HG02943 (cell line): Measurements from ENCODE around the gene MBNL1.
A peak's percentile ranks its signal among the peaks of the same experiment; 100 is the strongest.

ENCODE experiments used
- ATAC-seq: cut with Tn5 transposase; IDR thresholded peaks from one replicate; pipeline ENCODE4 v1.9.1; 2021; ENCODE audit warnings: mild to moderate bottlenecking, low read depth, moderate library complexity; ENCODE audit not compliant: unreplicated experiment

Gene MBNL1

DNA sequence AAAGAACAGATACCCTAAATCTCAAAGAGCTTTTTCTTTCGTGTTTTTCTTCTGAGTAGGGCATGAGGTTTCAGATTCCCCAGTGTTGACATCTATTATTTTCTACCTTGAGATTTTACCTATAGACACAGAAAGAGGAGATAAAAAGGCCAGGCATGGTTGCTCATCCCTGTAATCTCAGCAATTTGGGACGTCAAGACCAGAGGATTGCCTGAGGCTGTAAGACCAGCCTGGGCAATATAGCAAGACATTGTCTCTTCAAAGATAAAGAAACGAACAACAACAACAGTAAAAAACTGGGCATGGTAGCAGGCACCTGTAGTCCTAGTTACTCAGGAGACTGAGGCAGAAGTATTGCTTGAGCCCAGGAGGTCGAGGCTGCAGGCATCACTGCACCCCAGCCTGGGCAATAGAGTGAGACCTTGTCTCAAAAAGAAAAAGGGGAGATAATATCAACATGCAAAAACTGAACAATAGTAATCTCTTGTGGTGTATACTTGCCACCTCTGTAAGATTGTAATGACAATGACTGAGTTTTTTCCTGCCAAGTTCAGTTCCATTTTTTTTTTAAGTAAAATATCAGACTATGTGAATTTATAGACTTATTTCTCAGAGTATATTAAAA is 71.3 kb downstream of the MBNL1 start:
- no peak for ATAC-seq

DNA sequence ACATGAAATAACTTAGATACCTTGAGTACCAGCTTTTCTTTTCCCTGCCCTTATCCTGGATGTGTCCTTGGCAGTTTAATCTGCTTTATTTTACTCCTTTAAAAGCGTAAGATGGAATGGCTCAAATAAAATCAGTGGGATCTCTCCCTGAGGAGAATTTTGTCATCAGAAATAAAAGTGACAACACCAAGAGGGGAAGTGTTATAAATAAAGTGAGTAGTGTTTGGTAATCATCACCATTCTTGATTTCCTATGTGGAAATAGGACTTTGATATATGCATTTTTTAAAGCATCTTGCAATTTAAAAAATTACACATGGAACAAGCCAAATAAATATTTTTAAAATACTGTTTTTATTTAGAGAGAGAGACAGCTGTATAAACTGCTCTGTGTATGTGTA is 76.5 kb downstream of the MBNL1 start:
- no peak for ATAC-seq

DNA sequence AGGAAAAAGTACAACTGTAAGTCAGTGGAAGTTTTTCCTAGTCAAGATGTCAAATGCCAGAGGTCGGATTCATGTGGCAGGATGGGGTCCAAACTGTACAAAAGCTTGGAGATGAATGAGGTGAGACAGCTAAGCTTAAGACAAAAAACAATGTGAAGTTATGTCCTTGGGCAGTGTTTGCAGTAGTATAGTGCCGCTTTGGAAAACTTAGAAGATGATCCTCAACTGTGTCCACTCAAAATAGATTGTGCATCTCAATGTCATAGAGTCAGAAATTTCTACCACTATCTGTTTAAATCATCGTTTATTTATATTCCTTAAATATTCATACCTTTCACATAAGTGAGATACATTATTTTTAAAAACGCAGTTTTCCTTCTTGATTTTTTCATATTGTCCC is 77.3 kb downstream of the MBNL1 start:
- no peak for ATAC-seq

DNA sequence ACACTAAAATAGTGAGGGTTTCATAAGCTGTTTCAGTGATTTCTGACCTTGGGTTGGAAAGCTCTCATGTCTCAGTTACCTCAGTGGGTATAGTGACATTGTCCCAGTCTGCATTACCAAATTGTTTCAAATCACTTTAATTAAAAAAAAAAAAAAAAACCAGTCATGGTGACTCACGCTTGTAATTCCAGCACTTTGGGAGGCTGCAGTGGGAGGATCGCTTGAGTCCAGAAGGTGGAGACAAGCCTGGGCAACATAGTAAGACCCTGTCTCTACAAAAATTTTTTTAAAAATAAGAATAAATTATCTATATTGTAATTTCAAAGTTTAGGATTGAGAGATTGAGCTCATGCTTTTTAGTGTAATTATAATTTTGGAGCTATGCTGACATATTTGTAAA is 78.0 kb downstream of the MBNL1 start:
- no peak for ATAC-seq

DNA sequence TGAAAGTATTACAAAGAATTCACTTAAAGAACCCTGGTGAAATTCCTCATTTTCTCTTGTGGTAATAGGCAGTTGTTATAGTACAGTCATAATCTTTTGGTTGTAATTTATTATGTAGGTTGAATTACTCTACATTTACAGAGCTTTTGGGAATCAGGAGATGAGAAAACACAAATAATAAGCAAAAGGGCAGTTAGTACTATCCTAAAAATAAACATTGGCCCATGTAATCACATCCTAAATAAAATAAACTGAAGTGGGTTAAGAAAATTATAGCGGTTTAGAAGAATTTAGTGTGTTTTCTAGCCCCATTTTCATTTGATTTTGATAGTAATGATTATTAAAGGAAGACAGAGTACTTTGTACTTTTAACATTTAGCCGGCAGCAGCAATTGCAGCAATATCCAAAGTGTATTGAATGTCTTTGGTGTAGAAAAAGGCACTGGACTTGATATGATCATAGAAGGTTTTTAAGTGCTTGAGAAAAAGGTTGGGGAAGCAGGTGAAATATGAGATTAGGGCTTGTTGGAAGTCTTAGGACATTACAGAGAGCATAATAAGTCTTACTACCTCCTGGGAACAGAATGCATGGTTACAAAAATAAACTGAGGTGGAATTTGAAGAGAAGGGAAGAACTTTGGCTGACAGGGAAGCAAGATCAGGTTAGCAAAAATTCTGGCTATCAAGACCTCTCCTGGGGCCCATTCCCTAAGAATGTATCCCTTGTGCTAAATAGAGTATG is 79.9 kb downstream of the MBNL1 start:
- no peak for ATAC-seq

DNA sequence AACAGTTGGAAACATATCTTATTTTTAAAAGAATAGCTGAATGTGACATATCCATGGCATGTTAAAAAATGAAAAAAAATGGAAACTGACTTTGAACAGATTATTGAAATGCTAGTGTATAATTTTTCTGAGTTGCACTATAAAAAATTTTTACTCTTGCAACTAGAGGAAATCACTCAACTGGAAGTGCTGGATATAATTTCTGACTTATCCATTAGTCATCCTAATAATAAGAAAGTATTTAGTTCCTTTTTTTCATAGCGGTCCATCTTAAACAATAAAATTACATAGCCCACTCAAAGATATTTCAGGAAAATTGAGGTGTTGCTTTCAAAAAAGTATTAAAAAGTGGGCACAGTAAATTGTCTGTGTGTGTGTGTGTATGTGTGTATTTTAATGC is 80.7 kb downstream of the MBNL1 start:
- no peak for ATAC-seq

DNA sequence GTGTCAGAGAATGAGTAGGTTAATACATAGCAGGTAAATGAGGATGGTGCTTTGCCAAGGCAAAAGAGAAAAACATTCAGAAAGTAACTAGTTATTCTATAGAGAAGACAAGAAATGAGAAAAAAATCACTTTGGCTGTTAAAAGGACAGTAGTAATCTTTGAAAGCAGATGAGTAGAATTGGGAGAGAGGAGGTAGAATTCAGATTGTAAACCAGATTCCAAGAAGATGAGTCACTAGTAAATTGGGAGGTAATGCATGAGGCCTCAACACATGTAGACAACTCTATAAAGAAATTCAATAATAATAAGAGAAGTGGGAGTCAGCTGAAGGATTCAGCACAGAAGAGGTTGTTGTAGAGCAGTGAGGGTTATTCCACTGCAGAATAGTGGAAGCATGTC is 81.4 kb downstream of the MBNL1 start:
- no peak for ATAC-seq

DNA sequence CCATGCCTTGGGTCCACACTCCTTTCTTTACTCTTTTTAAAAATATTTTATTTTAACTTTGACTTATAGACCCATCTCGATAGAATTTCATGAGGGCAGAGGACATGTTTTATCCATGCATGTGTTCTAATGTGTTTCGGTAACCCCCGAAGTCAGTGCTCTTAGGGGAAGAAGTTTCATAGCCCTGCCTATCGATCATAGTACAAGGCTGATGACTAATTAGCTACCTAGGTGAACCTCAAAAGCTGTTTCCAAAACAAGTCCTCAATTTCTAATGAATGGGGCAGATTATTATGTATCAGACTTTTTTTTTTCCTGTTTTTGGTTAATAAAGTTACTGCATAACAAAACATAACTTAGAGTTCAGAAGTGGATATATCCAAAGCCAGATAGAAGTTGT is 82.0 kb downstream of the MBNL1 start:
- no peak for ATAC-seq

DNA sequence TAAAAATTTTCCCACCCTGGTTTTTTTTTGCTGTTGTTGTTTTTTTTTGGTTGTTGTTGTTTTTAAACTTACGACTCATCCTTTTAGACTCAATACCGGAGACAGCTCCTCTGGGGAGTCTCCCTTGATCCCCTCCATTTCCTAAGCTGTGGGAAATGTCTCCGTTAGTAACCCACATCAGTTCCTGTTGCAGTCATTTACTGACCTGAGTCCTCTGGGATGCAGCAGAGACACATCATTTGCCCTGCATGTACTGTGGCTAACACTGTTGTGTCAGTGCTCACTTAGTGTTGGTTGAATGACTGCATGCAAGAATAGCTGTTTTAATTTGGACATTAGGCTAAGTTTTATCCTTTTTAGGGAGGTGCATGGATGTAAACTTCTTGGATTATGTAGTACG is 83.8 kb downstream of the MBNL1 start:
- ATAC-seq, result no peak

DNA sequence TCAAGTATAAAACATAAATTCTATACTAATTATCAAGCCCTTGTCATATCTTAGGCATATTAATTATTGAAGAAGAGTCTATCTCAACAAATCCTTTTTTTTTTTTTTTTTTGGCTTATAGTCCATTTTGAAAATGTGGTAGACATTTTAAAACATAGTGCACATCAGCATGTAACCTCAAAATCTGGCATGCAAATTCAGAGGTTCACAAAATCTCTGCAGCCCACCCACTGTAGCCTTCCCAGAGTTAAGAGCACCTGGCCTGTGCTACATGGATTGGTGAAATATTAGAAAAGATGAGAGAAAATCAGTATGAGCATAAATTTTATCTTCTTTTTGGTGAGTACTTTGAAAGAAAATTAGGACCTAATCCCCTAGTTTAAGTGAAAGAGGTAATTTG is 84.8 kb downstream of the MBNL1 start:
- ATAC-seq, result no peak

DNA sequence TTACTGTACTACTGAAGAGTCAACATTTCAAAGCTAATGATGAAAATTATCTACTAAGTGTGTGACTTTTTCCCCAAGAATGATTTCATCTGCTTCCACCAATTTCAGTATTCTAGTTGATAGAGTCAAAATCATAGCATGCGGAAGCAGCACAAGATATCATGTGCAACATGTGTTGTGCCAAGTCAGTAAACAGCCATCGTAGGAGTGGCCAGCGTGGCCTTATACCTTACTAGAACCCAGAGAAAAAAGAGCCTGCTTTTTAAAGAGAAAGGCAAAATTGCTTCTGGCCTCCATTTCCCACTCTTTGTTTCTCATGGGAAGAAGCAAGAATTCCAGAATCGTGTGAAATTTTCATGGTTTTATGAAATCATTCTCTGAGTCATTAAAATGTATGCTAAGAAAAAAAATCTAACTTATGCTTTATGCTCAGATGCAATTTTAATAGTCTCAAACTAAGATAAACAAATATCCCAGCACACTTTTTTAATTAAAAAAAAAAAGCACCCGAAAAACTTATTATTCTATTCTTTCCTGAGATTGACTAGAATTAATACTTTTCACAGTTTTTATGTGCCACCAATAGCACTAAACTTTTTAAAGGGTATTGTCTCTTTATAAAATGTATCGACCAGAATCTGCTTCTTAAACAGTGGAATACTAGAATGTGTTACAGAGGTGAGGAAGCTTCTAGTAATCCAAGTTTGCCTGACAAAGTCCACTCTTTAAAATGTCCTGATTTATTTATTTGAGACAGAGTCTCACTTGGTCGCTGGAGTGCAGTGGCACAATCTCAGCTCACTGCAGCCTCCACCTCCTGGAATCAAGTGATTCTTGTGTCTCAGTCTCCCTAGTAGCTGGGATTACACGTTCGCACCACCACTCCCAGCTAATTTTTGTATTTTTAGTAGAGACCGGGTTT is 87.3 kb downstream of the MBNL1 start:
- no peak for ATAC-seq

DNA sequence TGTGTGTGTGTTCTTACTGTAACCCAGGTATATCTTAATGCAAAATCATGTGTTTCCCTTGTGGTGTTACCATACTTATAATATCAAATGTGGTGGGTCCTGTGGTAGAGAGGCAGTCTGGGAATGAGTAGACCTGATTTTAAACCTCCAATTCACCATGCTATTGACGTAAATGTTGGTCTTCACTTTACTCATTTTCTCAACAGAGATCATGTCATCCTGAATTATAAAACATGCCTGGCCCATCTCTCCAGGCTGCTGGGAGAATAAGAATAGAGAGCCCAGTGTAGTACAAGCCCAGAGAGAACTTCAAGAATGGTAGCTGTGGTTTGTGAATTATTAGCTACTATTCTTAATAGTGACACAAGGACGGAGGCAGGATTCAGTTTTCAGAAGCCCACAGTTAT is 88.1 kb downstream of the MBNL1 start:
- ATAC-seq, result peak; percentile 70

DNA sequence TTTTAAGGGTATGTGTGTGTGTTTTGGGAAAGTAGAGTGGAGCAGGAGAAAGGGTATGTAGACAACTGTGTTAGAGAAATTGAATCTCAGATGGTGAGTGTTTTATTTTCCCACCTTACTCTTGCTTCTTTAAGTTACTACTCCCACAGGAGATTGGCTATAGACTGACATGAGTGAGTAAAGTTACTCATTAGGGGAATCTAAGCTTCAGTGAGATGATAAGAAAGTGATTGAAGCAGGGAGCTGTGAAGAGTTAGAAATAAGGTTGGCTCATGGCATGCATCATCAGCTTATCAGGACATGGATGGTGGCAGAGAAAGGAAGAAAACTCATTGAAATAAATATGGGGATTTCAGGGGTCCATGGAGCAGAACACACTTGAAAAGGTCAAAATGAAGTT is 88.9 kb downstream of the MBNL1 start:
- ATAC-seq, result no peak

DNA sequence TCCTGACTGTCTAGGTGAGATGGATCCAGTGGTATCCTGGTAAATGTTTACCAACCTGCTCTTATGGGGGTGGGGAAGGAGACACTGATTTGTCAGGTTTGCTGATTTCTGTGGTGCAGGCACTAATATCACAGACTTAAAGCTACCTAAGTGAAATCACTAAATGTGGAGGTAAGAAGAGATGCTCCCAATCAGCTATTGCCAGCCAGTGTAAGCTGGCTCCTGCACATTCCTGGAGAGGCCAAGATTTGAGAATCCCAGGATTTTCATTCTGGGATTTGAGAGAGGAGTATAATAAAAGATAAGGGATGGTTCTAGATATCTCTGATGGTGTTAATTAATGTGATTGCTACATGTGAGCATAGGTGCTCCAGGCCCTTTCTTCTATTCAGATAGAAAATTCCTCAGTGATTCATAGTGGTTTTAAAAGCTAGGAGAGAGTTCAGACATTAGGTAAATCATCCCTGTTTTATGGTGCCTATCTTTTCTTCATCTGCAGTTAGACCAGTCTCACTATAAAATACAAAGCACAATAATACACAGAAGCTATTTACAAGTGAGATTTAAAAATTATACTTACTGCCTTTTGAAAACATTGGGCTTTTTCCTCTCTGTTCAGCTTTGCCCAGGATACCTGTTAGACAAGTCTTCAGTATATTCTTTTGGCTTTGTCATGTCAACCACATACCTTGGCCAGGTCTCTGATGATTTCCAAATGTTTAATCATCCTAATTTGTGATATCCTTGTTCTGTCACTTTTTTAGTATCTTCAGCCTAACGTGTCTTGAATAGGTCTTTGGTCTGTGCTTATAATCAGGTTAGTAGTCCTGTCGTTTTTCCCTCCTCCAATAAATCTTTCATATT is 90.9 kb downstream of the MBNL1 start:
- no peak for ATAC-seq

DNA sequence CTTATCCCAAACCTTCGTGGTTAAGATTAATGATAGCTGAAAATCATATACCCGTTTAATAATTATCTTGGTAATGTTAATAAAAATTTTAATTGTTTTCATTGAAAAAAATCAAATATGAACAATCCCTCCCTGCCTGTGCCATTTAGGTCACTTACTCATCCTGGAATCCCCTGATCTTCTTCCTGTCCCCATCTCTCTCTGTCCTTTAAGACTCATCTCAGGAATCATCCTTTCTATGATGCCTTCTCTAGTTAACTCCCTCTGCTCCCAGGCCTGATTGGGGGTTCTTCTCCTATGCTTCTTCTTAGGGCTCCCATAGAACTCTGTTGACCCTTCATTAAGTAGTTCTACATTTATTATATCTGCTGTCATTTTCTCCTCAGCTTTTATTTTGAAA is 91.6 kb downstream of the MBNL1 start:
- ATAC-seq, result no peak

DNA sequence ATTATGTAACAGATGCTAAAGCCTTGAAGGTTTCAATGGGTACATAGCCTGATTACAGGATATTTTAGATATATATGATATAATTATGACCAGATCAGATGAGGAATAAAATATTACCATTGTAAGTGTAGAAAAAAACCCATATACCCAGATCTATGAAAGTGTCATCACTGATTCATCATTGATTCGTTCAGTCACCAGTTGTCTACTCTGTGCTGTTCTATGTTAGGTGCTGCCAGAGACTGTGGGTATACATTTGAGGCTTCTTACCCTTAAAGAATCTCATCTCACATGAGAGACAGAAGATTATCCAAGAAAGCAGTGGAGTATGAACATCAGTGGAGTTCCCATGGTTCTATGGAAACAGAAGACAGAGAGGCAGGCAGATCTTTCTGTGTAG is 92.2 kb downstream of the MBNL1 start:
- no peak for ATAC-seq

DNA sequence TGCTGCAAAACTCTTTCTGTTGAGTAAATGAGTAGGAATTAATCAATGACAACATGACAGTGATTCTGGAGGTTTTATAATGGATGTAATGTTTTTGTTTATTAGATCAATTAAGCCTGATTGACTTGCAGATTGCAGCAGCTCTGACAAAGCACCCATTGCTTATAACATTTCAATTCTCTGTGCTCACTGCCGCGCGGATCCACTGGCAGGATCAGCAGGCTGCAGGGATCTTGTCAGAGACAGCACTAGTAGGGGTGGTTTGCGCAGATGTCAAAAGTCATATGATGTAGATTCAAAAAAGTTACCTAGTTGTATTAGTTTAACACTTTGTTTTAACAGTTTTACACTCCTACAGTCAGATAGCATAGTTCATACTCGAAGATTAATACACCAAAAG is 93.4 kb downstream of the MBNL1 start:
- no peak for ATAC-seq

DNA sequence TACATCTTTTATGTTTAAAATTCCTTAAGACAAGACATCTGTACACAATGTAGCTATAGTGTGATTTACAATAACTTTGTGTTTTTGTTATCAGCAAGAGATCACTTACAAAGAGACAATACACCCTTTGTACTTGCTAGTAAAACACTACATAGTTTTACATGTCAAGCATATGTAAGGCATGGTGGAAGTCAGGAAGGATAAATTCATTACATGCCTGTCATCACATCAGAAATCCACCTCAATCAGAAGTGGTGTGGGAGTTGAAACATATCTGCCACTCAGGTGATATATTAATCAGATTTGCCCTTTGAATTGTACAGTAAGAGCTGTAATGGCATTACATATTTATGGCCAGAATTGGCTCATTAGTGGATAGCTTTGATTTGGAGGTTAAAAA is 95.5 kb downstream of the MBNL1 start:
- ATAC-seq, result no peak

DNA sequence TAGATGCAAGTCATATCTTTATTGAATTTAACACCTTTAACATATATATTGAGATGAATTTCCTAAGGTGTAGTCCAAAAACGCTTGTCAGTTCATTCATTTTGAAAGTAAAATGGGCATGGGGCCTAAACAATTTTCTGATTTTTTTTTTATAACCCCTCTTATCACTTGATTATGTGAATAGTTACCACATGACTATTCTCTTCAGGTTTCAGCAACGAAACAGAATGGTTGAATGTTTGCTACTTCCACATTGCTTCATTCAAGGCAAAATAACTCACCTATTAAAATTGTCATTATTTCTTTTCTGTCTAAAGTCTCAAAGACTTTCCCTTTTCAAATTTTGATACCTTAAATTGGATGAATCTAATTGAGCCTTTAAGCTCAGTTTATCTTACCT is 96.4 kb downstream of the MBNL1 start:
- ATAC-seq, result no peak

DNA sequence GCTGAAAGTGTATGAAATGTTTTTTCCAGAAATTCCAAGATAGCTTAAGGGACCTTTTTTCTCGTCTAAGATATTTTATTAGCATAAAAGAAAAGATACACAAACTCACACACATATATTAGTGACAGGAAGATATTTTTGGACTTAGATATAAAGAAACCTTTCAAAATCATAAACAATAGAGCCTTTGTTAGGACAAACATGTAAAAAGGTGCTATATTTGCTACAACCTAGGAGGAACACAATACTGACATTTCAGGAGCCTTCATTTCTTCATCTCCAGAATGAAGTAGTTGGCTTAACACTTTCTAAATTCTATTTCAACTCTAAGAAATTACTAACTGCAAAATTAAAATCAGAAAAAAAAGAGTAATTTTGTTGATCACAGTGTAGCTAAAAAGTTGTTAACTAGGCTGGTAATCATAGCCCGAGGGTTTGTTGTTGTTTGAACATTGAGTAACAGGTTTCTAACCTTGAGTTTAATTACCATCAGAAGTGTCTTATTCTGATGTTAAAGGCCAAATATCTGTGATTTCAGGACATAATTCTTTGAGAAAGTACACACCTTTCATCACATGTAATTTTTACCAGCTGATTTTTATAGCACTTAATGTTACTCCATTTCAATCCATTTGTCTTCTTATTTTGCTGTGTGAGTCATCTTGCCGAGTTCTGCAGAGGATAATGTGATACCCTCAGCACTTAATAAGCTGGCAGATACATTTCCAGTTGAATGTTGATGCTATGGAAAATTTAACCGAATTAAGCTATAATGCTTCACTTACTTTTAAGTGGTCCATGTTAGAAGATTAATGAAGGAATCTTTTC is 97.3 kb downstream of the MBNL1 start:
- ATAC-seq, result no peak
